Muscle of arm (tissue), 12 donors: ENCODE data around the gene SLIT3. TPM values are rescaled to one million over a fixed set of nuclear protein-coding genes. Genes with fewer than 3 reads are reported as not detected.

ENCODE experiments used
- DNase-seq: peaks from one replicate; pipeline ENCODE4 v3.0.0-alpha.2; 2013
- polyA plus RNA-seq, 12 donors: library from polyadenylated mRNA; unstranded; fragments of 120-200 nt; gene quantifications; one replicate each; pipeline ENCODE4 v1.2.1, GENCODE V29; 2013; ENCODE audit not compliant: insufficient read length in 12 of 12

Gene SLIT3
- polyA plus RNA-seq, 12 donors, result 6.7 to 75.7 (median 10.9) TPM; not detected in 1

- no peak for DNase-seq
Measured at GRCh38 chr5:169270827-169271226, 30.1 kb downstream of the SLIT3 start.

- no peak for DNase-seq
Measured at GRCh38 chr5:169268019-169268418, 32.9 kb downstream of the SLIT3 start.

GRCh38 chr5:169265888-169266287 lies 35.1 kb downstream of the SLIT3 start:
- no peak for DNase-seq

- no peak for DNase-seq
Measured at GRCh38 chr5:169263591-169263990, 37.3 kb downstream of the SLIT3 start.

GRCh38 chr5:169260896-169261569 lies 39.9 kb downstream of the SLIT3 start:
- peak; percentile 23 for DNase-seq

- DNase-seq, result no peak
Measured at GRCh38 chr5:169258372-169259000, 42.5 kb downstream of the SLIT3 start.

GRCh38 chr5:169256191-169256590 lies 44.7 kb downstream of the SLIT3 start:
- DNase-seq, result no peak

GRCh38 chr5:169253071-169253470 lies 47.9 kb downstream of the SLIT3 start:
- no peak for DNase-seq

GRCh38 chr5:169251333-169252084 lies 49.4 kb downstream of the SLIT3 start:
- no peak for DNase-seq

GRCh38 chr5:169250887-169251286 lies 50.1 kb downstream of the SLIT3 start:
- DNase-seq, result no peak

GRCh38 chr5:169248996-169249395 lies 51.9 kb downstream of the SLIT3 start:
- no peak for DNase-seq

- DNase-seq, result peak; percentile 24
Measured at GRCh38 chr5:169248550-169248949, 52.4 kb downstream of the SLIT3 start.

GRCh38 chr5:169244812-169245211 lies 56.1 kb downstream of the SLIT3 start:
- no peak for DNase-seq

GRCh38 chr5:169243651-169244422 lies 57.1 kb downstream of the SLIT3 start:
- no peak for DNase-seq

GRCh38 chr5:169242849-169243186 lies 58.1 kb downstream of the SLIT3 start:
- DNase-seq, result no peak

GRCh38 chr5:169242175-169242848 lies 58.6 kb downstream of the SLIT3 start:
- DNase-seq, result no peak

- DNase-seq, result no peak
Measured at GRCh38 chr5:169229342-169229892, 71.5 kb downstream of the SLIT3 start.

- DNase-seq, result no peak
Measured at GRCh38 chr5:169226895-169227294, 74.0 kb downstream of the SLIT3 start.

- DNase-seq, result no peak
Measured at GRCh38 chr5:169225830-169226356, 75.0 kb downstream of the SLIT3 start.

GRCh38 chr5:169223595-169223953 lies 77.4 kb downstream of the SLIT3 start:
- no peak for DNase-seq

GRCh38 chr5:169222934-169223594 lies 77.9 kb downstream of the SLIT3 start:
- DNase-seq, result no peak
